Measurements from ENCODE around the gene NCR1.
A peak's percentile ranks its signal among the peaks of the same experiment; 100 is the strongest.
"Not testable (repeated sequence)": the region's sequence is repeated elsewhere in the genome, so short reads cannot be mapped to it uniquely, and the experiment has no call there.

The NCR1 gene

DNA sequence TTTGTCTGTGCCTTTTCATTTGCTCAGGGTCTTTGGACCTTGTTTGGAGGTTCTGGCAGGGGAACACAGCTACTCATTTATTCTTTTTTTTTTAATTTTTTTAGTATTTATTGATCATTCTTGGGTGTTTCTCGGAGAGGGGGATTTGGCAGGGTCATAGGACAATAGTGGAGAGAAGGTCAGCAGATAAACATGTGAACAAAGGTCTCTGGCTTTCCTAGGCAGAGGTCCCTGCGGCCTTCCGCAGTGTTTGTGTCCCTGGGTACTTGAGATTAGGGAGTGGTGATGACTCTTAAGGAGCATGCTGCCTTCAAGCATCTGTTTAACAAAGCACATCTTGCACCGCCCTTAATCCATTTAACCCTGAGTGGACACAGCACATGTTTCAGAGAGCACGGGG is 2.0 kb downstream of the NCR1 start:
- not testable (repeated sequence) for DNase-seq (ENCODE audit: low spot score)

DNA sequence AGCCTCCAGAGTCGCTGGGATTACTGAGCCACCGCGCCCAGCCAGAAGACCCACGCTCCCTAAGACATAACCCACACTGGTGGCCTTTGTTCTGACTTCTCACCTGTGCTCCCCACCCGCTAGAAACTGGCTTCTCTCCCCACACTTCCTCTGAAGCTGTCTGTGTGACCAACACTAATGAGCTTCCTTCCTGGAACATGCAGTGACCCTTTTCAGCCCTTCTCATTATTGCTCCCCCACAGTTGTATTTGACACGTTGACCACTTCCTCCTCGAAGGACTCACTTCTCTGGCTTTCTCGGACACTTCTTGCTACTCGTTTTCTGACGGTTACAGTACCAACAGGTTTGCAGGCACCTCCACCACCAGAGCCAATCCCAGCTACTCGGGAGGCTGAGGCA is 10.9 kb downstream of the NCR1 start:
- peak; percentile 7 for DNase-seq (ENCODE audit: low spot score)

DNA sequence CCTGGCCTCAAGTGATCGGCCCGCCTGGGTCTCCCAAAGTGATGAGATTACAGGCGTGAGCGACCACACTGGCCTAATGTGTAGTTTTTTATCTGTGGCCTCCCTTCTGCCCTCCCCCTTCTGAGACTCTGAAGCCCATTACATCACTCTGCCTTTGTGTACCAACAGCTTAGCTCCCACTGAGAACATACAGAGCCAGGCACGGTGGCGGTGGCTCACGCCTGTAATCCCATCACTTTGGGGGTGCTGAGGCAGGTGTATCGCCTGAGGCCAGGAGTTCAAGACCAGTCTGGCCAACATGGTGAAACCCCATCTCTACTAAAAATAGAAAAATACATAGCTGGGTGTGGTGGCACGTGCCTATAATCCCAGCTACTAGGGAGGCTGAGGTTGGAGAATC is 12.6 kb downstream of the NCR1 start:
- no peak for DNase-seq (ENCODE audit: low spot score)

DNA sequence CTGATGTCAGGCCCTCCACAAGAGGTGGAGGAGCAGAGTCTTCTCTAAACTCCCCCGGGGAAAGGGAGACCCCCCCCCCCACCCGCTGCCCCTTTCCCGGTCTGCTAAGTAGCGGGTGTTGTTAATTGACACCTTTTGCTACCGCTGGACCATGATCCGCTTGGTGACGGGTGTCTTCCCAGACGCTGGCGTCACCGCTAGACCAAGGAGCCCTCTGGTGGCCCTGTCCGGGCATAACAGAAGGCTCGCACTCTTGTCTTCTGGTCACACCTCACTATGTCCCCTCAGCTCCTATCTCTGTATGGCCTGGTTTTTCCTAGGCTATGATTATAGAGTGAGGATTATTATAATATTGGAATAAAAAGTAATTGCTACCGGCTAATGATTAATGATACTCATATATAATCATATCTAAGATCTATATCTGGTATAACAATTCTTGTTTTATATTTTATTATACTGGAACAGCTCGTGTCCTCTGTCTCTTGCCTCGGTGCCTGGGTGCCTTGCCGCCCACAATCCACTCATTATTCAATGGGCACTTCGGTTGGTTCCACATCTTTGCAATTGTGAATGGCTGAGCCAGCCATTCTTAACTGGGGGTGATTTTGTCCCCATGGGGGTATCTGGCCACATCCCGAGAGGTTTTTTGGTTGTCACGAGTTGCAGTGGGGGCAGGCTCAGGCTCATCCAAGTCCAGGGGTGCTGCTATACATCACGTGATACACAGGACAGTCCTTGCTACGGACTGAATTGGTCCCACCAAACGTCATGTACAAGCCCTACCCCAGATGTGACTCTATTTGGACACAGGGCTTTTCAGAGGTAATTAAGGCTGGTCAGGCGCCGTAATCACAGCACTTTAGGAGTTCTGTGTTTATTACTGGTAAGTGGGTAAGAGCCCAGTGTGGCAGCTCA is 14.0 kb downstream of the NCR1 start:
- not testable (repeated sequence) for DNase-seq (ENCODE audit: low spot score)

DNA sequence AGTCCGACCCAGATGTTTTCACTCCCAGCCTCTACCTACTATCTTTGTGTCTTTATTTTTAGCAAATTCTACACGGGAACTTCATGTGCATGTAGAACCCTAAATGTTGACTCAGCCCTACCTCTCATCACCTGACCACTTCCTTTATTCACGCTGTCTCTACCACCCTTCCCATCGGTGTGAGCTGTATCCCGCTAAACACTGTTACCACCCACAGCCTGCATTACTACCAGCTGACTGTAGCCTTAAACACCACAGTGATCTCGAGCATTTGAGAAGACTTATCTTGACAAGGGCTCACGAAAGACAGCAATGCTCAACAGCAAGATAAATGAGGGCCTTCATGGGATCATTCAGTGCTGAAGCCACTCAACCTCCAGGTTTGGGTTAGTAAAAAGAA is 15.1 kb downstream of the NCR1 start:
- DNase-seq (ENCODE audit: low spot score) = no peak

DNA sequence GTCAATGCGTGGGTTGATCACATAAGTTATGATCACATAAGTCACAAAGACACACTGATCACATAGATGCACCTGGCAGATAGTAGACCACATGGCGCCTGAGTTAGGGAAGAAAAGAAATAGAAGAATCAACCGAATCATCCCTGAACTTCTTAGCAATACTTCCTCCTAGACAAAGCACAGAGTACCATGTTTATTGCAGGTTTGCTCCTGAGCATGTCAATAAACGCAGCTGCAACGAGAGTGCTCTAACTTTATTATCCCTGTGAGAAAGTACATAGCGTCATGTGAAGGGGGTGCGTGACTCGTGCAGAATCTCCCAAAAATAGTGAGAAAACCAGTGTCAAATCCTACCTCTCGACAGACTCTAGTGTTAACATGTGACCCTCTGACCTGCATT is 17.3 kb downstream of the NCR1 start:
- no peak for DNase-seq (ENCODE audit: low spot score)

DNA sequence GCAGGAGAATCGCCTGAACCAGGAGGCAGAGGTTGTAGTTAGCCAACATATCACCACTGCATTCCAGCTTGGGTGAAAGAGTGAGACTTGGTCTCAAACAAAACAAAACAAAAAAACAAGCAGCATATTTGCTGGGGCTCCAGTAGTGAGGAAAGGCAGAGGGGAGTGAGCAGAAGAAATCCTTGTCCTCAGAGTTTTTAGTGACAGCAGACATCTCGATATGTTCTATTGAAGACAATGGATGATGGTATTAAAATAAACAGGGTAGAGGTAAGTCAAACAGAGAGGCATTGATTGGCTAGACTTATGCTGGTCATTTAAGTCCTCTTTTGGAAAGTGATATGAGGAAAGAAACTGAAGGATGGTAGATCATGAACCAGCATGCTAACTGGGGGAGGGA is 22.4 kb downstream of the NCR1 start:
- DNase-seq (ENCODE audit: low spot score) = no peak

DNA sequence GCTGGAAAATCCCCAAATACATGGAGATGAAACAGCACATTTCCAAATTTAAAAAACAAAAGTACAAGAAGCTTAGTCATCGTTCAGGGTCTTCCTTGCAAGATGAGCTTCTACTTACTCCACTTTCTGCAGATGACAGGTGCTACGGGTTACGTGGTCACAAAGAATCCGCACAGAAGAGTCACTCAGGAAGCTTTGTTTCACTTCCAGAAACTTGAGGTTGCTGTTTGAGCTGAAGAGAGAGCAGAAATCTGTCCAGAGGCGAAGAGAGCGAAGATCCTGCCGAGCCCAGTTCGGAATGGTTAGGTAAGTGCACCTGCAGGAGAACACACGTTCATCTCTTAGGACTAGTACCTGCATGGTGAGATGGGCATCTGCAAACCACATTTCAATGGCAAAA is 32.0 kb downstream of the NCR1 start:
- DNase-seq (ENCODE audit: low spot score) = no peak

DNA sequence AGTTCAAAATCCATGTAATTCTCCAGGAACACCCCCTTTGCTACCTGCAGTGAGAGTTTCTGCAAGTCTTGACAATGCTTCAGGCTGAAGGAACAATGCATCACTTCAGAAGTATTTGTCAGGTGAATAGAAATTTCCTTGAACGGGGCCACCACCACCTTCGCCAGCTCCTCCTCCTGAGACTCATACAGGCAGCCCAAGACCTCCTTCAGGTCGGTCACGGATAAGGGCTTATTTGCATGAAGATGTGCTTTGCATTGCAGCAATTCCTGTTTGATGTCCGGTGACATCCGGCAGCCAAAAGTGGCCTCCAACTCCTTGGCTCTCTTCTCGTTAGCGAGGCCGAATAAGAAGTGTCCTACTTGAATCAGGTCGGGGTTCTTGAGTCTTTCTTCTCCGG is 33.0 kb downstream of the NCR1 start:
- no peak for DNase-seq (ENCODE audit: low spot score)

DNA sequence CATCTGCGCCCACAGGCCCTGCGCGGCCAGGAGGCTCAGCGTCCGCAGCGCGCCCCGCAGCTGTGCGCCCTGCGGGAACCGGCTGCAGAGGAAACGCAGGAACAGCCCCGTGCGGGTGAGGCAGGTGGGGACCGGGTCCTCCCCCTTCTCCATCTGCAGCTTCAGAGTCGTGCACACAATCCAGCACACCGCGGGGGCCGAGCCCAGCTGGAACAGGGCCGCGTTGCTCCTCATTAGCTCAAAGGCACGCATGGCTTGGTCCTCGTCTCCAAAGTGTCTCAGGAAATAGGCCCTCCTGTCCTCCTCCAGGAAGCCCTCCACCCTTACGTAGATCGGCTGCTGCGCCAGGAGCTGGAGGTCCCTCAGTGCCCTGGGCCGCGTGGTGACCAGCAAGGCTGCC is 33.6 kb downstream of the NCR1 start:
- DNase-seq (ENCODE audit: low spot score) = not testable (repeated sequence)

DNA sequence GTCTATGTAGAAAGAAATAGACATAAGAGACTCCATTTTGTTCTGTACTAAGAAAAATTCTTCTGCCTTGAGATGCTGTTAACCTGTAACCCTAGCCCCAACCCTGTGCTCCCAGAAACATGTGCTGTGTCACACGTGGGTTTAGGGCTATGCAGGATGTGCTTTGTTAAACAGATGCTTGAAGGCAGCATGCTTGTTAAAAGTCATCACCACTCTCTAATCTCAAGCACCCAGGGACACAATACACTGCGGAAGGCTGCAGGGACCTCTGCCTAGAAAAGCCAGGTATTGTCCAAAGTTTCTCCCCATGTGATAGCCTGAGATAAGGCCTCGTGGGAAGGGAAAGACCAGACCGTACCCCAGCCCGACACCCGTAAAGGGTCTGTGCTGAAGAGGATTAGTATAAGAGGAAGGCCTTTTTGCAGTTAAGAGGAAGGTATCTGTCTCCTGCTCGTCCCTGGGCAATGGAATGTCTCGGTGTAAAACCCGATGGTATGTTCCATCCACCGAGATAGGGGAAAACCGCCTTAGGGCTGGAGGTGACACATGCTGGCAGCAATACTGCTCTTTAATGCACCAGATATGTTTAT is 37.9 kb downstream of the NCR1 start:
- DNase-seq (ENCODE audit: low spot score) = not testable (repeated sequence)

DNA sequence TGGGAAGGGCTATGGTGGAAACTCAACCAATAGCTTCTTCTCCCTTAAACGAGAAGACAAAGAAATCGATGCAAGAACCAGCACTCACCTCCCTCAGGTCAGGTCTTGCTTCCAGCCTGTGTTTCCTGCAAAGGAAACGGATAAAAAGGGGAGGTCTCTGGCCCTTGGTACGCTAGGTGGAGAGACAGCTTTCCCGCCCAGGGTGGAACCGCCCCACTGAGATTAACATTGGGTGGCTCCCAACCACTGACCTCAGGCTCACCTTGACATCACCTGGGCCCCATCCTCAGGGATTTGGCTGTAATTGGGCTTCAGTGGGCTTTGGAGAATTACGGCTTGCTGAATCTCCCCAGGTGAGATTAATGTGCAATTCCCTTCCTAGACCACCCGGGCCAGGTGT is 41.4 kb downstream of the NCR1 start, which contains the start of gene NLRP7:
Gene NLRP7 (minus strand): TSS at position 150 of the 400 bp plus-strand sequence.
- no peak for DNase-seq (ENCODE audit: low spot score)

DNA sequence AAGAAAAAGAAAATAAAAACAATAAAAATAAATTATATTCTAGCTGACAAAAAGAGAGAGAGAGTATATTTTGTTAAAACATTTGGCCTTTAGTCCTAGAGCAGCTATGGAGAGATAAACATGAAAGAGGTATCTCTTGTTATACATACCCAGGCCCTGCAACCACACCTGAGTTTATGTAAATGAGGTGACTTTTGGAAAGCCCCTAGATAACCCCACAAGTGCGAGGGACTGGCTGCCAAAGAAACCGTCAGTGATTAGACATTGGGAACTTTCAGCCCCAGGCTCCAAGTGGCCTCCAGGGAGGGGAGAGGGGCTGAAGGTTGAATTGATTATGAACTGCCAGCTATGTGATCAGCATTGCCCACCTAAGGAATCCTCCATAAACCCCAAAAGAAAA is 43.5 kb downstream of the NCR1 start:
- no peak for DNase-seq (ENCODE audit: low spot score)

DNA sequence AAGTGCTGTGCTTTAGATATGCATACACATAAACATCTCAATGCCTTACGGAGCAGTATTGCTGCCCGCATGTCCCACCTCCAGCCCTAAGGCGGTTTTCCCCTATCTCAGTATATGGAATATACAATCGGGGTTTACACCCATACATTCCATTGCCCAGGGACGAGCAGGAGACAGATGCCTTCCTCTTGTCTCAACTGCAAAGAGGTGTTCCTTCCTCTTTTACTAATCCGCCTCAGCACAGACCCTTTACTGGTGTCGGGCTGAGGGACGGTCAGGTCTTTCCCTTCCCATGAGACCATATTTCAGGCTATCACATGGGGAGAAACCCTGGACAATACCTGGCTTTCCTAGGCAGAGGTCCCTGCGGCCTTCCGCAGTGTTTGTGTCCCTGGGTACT is 44.6 kb downstream of the NCR1 start:
- not testable (repeated sequence) for DNase-seq (ENCODE audit: low spot score)

DNA sequence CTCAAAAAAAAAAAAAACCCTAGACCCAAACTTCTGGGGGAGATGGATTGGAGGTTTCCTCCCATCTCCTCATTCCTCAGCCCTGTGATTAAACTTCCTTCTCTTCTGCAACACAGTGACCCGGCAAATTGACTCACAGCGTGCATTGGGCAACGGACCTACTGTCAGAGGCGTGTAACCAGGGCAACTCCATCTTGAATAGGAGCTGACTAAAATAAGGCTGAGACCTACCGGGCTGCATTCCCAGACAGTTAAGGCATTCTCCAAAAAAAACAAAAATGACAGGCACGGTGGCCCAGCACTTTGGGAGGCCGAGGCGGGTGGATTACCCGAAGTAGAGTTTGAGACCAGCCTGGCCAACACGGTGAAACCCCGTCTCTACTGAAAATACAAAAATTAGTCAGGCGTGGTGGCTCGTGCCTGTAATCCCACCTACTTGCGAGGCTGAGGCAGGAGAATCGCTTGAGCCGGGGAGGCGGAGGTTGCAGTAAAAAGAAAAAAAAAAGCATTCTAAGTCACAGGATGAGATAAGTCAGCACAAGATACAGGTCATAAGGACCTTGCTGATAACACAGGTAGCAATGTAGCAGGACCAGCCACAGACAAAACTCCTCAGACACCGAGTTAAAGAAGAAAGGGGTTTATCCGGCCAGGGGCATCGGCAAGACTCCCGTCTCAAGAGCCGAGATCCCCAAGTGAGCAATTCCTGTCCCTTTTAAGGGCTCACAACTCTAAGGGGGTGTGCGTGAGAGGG is 46.8 kb downstream of the NCR1 start:
- peak; percentile 3 for DNase-seq (ENCODE audit: low spot score)

DNA sequence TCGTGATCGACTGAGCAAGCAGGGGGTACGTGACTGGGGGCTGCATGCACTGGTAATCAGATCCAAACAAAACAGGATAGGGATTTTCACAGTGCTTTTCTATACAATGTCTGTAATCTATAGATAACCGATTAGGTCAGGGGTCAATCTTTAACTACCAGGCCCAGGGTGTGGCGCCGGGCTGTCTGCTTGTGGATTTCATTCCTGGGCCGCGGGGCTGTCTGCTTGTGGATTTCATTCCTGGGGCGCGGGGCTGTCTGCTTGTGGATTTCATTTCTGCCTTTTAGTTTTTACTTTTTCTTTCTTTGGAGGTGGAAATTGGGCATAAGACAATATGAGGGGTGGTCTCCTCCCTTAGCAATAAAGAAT is 47.4 kb downstream of the NCR1 start:
- not testable (repeated sequence) for DNase-seq (ENCODE audit: low spot score)

DNA sequence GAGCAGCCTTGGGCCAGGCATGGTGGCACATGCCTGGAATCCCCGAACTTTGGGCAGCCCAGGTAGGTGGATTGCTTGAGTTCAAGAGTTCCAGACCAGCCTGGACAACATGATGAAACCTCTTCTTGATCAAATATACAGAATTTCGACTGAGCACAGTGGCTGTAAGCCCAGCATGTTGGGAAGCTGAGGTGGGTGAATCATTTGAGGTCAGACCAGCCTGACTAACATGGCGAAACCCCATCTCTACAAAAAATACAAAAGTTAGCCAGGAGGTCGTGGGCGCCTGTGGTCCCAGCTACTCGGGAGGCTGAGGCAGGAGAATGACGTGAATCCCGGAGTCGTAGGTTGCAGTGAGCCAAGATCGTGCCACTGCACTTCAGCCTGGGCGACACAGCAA is 49.4 kb downstream of the NCR1 start:
- no peak for DNase-seq (ENCODE audit: low spot score)

DNA sequence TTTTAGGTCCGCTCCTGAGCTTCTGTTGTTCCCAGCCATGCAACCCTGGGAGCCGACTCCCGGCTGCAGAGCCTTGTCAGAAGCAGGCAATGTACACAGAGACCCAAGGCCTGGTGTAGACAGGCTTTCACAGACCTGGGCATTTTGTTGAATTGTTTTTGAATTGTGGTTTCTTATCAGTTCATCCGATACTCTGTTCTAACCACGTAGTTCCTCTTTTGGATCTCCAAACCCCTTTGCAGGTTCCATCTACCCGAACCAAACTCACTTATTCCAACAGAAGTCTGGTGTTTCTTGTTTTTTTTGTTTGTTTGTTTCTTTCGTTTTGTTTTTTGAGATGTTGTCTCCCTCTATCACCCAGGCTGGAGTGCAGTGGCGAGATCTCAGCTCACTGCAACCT is 53.9 kb downstream of the NCR1 start:
- DNase-seq (ENCODE audit: low spot score) = no peak

Measured in globus pallidus (tissue), 1 donor.